Adrenal gland (tissue), 12 donors: Measurements from ENCODE around the gene U2SURP. TPM values are rescaled to one million over a fixed set of nuclear protein-coding genes. Genes with fewer than 3 reads are reported as not detected.

Experiments
- DNase-seq, 7 donors: peaks; one replicate each; pipeline ENCODE4 v3.0.0-alpha.2; 2019 to 2020
- H3K27ac ChIP-seq, 5 donors: fragments of 200-600 bp; sonication (generic) in 4 of 5; 1 replicate in 3 of 5; 2 replicates in 2 of 5; pipeline versions ENCODE4 v1.5.1 to v1.8.0; 2016 to 2020; ENCODE audit warnings: mild to moderate bottlenecking in 1 of 5
- H3K27me3 ChIP-seq: fragments of 200-600 bp; 2 replicates; pipeline ENCODE4 v1.8.0; 2021
- H3K36me3 ChIP-seq, 2 donors: fragments of 200-600 bp; replicated peaks in 1 of 2; 1 replicate in 1 of 2; 2 replicates in 1 of 2; pipeline versions ENCODE4 v1.5.1 to v1.8.0; 2018 to 2022
- H3K4me1 ChIP-seq, 2 donors: fragments of 200-600 bp; replicated peaks in 1 of 2; 1 replicate in 1 of 2; 2 replicates in 1 of 2; pipeline versions ENCODE4 v1.5.1 to v1.8.0; 2018 to 2021
- H3K4me3 ChIP-seq, 4 donors: fragments of 200-600 bp; sonication (generic) in 3 of 4; one replicate each; pipeline ENCODE4 v1.5.1; 2016 to 2018
- H3K9me3 ChIP-seq, 3 donors: fragments of 200-600 bp; sonication (generic) in 1 of 3; replicated peaks in 1 of 3; 1 replicate in 2 of 3; 2 replicates in 1 of 3; pipeline versions ENCODE4 v1.5.1 to v1.8.0; 2016 to 2021
- CTCF ChIP-seq, 6 experiments: fragments of 450-650 bp in 4 of 6; fragments of 200-600 bp in 2 of 6; sonication (generic) in 1 of 6; IDR thresholded peaks; 1 replicate in 5 of 6; 2 replicates in 1 of 6; pipeline versions ENCODE4 v1.5.1 to v1.8.0; 2016 to 2021; ENCODE audit warnings: antibody characterized with exemption in 6 of 6, mild to moderate bottlenecking in 2 of 6, moderate library complexity in 1 of 6
- POLR2A ChIP-seq, 2 donors: fragments of 450-650 bp; IDR thresholded peaks; one replicate each; pipeline ENCODE4 v1.6.1; 2017; ENCODE audit warnings: antibody characterized with exemption in 2 of 2, mild to moderate bottlenecking in 2 of 2, moderate library complexity in 1 of 2
- WGBS, 4 donors: extraction: QIAGEN DNeasy Blood & Tissue Kit in 2 of 4; methylation state at CpG; one replicate each; pipeline versions ENCODE4 v1.1.5 to v1.1.7; 2013 to 2017; 5-methylcytosine and 5-hydroxymethylcytosine counted together
- intact Hi-C, 2 donors: fragments of 100-400 bp; cut with DNase I; formaldehyde crosslinking; loops; one replicate each; pipeline versions ENCODE4 v1.14.1 to v1.15.0; 2022 to 2023
- polyA plus RNA-seq, 3 donors: library from polyadenylated mRNA; stranded (reverse); fragments of 200-250 nt in 2 of 3; fragments of 350-450 nt in 1 of 3; fragmentation: Illumina TruSeq in 1 of 3; extraction: RNeasy Lipid Tissue Mini Kit (QIAGEN cat#74804) in 1 of 3; gene quantifications; one replicate each; pipeline ENCODE4 v1.2.3, GENCODE V29; 2013 to 2014
- total RNA-seq, 9 donors: library from RNA; depleted of rRNA in 4 of 9; stranded (reverse); fragments of >200 nt in 4 of 9; fragments of 120-200 nt in 1 of 9; fragmentation: NEBNext Ultra II Directional in 1 of 9; extraction: Animal tissue kit (Norgen Biotek cat#: 25700) in 1 of 9; gene quantifications; one replicate each; pipeline versions ENCODE4 v1.1.0 to v1.2.4, GENCODE V29; 2013 to 2023
- donor health status: healthy with polysubstance abuse.
- donor health status: Bipolar disorder and iron deficiency.
- donor health status: DM: yes; HTN: yes; CAD: no.
- donor health status: DM: no; HTN: no; CAD: no.
- donor health status: DM: no; HTN: no; CAD: no.
- donor health status: DM: yes; HTN: yes; CAD: no.

U2SURP gene
- total and polyA plus RNA-seq, 12 donors: 18.6 to 113 (median 56.4) TPM

- 70 to 80% (median 71%) methylated on average over 3 of the region's 3 CpGs for WGBS, 4 donors
- peaks cover 0 to 12% of the 10 kb centered on the region in 2 donors for H3K36me3 ChIP-seq
- H3K27ac ChIP-seq: no peak overlapping the region
- H3K4me1 ChIP-seq: peaks cover 0 to 25% of the 10 kb centered on the region in 2 donors
- H3K27me3 ChIP-seq: no peaks in the 10 kb centered on the region
- intact Hi-C loops: no loop called here
- TF ChIP-seq CTCF (IDR thresholded peaks at IDR 0.05): no peak
- TF ChIP-seq POLR2A (IDR thresholded peaks at IDR 0.05): no peak
- H3K9me3 ChIP-seq: no peaks in the 10 kb centered on the region
- no peak for DNase-seq
- H3K4me3 ChIP-seq: no peak overlapping the region
Measured at GRCh38 chr3:143011705-143012104, 10.3 kb downstream of the U2SURP start.

- H3K27ac ChIP-seq: no peak overlapping the region
- no peak overlapping the region for H3K4me3 ChIP-seq
- intact Hi-C loops: no loop called here
- H3K36me3 ChIP-seq: peaks cover 0 to 34% of the 10 kb centered on the region in 2 donors
- no peaks in the 10 kb centered on the region for H3K9me3 ChIP-seq
- no peak for TF ChIP-seq CTCF (IDR thresholded peaks at IDR 0.05)
- no peak for TF ChIP-seq POLR2A (IDR thresholded peaks at IDR 0.05)
- H3K27me3 ChIP-seq: no peaks in the 10 kb centered on the region
- H3K4me1 ChIP-seq: peaks cover 0 to 25% of the 10 kb centered on the region in 2 donors
- no peak for DNase-seq
Measured at GRCh38 chr3:143014921-143015320, 13.6 kb downstream of the U2SURP start.

- H3K36me3 ChIP-seq: peaks cover 0 to 49% of the 10 kb centered on the region in 2 donors
- WGBS, 4 donors: 83 to 91% (median 86%) methylated on average over 3 of the region's 3 CpGs
Measured at GRCh38 chr3:143016321-143016972, 15.1 kb downstream of the U2SURP start.

GRCh38 chr3:143024351-143024960 is 23.1 kb downstream of the U2SURP start:
- H3K36me3 ChIP-seq: peaks cover 0 to 60% of the 10 kb centered on the region in 2 donors

More at GRCh38 chr3:143016321-143016972, 15.1 kb downstream of the U2SURP start:
- intact Hi-C loops: no loop called here
- H3K27ac ChIP-seq: no peak overlapping the region
- TF ChIP-seq CTCF (IDR thresholded peaks at IDR 0.05) (peak; percentile 9 to 56 (median 42)), POLR2A (IDR thresholded peaks at IDR 0.05) (no peak)
- no peaks in the 10 kb centered on the region for H3K9me3 ChIP-seq
- H3K27me3 ChIP-seq: no peaks in the 10 kb centered on the region
- no peak overlapping the region for H3K4me3 ChIP-seq
- no peak for DNase-seq
- peaks cover 0 to 16% of the 10 kb centered on the region in 2 donors for H3K4me1 ChIP-seq

More at GRCh38 chr3:143024351-143024960, 23.1 kb downstream of the U2SURP start:
- 92 to 96% (median 96%) methylated on average over 4 of the region's 4 CpGs for WGBS, 4 donors
- Histone ChIP-seq H3K4me3 (no peak overlapping the region), H3K4me1 (no peaks in the 10 kb centered on the region), H3K27me3 (no peaks in the 10 kb centered on the region), H3K9me3 (no peaks in the 10 kb centered on the region), H3K27ac (no peak overlapping the region)
- TF ChIP-seq CTCF (IDR thresholded peaks at IDR 0.05) (no peak), POLR2A (IDR thresholded peaks at IDR 0.05) (no peak)
- intact Hi-C loops: no loop called here
- no peak for DNase-seq
